GM18526 (cell line): Measurements from ENCODE around the gene PPP6R3.
A peak's percentile ranks its signal among the peaks of the same experiment; 100 is the strongest.

Experiments
- POLR2A ChIP-seq: IDR thresholded peaks from 3 replicates; pipeline ENCODE4 v1.6.1; 2011; ENCODE audit not compliant: insufficient read length; ENCODE audit errors: extremely low read depth

PPP6R3 gene, protein sequence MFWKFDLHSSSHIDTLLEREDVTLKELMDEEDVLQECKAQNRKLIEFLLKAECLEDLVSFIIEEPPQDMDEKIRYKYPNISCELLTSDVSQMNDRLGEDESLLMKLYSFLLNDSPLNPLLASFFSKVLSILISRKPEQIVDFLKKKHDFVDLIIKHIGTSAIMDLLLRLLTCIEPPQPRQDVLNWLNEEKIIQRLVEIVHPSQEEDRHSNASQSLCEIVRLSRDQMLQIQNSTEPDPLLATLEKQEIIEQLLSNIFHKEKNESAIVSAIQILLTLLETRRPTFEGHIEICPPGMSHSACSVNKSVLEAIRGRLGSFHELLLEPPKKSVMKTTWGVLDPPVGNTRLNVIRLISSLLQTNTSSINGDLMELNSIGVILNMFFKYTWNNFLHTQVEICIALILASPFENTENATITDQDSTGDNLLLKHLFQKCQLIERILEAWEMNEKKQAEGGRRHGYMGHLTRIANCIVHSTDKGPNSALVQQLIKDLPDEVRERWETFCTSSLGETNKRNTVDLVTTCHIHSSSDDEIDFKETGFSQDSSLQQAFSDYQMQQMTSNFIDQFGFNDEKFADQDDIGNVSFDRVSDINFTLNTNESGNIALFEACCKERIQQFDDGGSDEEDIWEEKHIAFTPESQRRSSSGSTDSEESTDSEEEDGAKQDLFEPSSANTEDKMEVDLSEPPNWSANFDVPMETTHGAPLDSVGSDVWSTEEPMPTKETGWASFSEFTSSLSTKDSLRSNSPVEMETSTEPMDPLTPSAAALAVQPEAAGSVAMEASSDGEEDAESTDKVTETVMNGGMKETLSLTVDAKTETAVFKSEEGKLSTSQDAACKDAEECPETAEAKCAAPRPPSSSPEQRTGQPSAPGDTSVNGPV

DNA sequence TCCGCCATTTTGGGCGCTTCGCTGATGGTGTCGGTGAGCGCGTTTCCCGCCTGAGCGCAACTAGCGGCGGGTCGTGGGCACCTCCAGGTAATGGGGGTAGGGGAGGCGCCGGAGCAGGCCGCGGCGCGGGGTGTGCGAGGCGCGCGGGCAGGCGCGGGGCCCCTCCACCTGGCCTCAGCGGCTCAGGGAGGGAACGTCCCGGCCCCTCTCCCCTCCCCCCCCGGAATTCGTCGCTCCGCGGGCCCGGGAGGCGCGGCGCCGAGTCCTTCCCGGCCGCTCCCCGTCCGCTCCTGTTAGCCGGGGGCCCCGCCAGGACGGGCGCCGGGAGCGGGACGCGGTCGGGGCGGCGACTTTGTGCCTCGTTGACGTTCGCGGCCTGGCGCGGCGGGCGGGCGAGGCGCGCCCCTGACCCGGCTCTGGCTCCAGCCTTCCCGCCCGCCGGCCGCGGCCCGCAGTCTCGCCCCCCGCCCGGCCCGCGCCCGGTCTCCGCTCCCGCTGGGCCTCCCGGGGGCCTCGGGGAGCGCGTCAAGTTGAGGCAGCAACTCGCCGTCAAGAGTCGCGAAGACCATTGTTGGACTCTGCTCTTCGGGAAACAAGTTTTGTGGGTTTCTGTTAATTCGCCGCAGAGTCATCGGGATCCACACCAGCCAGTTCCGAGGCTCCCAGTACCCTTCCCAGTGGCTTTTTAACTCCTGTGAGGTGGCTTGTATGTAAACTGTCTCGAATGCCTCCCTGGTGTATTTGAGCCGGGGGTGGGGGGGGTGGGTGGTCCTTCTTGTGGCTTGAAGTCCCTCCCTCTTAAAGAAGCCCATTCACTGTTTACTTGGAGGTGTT lies at the start of gene PPP6R3:
TSS of gene PPP6R3 (plus strand) at position 12 of the 834 bp plus-strand sequence. CDS start 76,913 bp downstream, outside the sequence.
- TF ChIP-seq POLR2A: peak; percentile 87

DNA sequence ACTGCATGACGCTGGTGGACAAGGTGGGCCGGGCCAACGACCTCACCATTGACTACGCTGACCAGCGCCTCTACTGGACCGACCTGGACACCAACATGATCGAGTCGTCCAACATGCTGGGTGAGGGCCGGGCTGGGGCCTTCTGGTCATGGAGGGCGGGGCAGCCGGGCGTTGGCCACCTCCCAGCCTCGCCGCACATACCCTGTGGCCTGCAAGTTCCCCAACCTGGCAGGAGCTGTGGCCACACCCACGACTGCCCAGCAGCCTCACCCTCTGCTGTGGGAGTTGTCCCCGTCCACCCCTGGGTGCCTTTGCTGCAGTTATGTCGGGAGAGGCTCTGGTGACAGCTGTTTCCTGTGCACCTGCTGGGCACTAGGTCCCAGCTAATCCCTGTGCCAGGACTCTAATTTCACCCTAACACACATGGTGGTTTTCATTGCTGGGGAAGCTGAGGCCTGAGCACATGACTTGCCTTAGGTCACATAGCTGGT lies 49.0 kb upstream of the PPP6R3 start:
- TF ChIP-seq POLR2A: no peak

DNA sequence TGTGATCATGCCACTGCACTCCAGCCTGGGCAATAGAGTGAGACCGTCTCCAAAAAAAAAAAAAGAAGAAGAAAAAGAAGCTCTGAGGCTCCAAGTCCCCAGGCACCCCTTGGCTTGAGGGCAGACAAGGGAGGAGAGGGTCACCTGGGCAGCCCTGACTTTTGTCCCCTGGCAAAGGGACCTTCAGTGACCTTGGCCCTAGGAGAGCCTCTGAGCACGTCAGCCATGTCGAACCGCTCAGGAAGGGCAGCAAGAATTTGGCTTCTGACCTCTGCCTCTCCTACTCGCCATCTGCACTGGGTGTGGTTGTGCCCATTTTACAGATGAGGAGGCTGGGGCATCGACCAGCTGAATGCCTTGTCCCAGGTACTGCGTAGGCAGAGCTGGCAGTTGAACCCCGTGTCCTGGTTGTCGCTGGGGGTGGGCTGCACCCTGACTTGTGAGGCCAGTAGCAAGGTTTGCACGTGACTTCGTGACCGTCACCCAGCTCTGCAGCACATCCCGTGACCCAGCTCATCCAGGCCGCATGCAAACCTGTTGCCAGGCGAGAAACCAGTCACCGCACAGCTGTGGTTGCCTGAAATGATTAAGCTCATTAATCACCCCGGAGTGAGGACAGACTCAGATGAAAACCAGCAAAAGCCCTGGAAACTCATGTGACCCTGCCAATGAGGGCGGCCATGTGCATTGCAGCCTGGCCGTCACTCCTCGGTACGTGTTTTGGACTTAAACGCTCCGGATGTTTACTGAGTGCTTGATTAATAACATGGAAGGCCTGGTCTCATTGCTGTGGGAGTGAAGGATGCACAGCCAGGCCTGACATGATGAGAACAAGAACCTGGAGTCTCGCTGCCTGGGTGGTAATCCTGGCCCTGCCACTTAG lies 47.7 kb upstream of the PPP6R3 start:
- no peak for TF ChIP-seq POLR2A

DNA sequence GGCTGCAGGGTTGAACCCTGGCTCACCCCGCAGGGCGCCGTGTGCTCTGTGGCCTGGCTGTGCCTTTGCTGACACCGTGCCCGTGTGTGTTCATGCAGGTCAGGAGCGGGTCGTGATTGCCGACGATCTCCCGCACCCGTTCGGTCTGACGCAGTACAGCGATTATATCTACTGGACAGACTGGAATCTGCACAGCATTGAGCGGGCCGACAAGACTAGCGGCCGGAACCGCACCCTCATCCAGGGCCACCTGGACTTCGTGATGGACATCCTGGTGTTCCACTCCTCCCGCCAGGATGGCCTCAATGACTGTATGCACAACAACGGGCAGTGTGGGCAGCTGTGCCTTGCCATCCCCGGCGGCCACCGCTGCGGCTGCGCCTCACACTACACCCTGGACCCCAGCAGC lies 47.0 kb upstream of the PPP6R3 start:
- TF ChIP-seq POLR2A: no peak

DNA sequence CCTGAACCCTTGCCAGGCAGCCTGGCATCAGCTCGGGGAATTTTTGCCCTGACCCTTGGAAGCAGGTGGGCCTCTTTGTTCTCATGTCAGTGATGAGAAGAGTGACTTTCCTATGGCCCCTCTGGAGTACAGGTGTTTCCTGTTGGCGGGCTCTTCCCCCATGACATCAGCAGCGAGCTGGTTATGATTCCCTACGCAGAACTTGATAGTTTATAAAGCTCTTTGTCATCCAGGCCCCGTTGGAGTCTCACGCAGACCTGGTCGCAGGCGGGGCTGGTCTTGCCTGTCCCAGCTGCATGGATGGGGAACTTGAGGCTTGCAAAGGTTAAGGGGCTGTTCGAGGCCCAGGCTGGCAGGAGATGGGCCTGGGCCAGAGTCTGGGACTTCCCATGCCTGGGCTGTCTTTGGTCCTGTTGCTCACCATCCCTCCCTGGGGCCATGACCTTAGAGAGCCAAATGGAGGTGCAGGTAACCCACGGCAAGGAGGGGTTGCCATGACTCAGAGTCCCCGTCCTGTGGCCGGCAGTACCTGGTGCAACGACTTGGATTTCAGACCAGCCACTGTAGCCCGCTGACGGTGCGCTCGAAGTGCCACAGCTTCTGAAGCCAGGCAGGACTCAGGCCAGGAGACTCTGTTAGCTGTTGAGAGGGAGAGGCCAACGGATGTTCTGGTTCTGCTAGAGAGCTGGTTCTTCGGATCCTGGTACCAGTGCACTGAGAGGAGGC lies 45.9 kb upstream of the PPP6R3 start:
- TF ChIP-seq POLR2A: no peak

DNA sequence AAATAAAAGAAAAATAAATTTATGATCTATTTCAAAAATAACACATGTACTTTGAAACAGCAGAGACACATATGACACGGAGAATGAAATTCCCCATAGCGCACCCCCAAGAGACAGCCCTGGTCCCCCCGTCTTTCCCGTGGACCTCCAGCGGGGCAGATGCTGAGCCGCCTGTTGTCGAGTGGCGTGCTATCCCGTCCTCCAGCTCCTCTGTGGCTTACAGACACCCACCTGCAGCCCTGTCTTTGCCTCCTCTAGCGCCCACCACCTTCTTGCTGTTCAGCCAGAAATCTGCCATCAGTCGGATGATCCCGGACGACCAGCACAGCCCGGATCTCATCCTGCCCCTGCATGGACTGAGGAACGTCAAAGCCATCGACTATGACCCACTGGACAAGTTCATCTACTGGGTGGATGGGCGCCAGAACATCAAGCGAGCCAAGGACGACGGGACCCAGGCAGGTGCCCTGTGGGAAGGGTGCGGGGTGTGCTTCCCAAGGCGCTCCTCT lies 44.4 kb upstream of the PPP6R3 start:
- TF ChIP-seq POLR2A: no peak

DNA sequence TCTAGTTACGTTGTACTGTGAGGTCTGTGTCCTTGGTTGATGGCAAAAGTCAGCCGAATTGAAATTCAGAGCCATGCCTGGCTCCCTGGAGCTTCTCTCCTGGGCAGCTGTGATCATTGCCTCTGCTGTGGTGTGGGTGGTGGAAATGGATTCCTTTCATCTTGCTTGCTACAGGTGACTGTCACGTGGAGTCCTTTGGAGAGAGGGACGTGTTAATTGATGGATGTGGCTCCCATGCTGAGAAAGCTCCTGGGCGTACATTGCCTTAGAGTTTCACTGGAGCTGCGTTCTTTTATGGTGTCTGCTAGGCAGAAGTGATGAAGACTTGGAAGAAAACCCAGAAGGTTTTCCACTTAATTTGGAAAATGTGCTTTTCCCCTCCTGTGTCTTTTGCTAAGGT lies 41.9 kb upstream of the PPP6R3 start:
- no peak for TF ChIP-seq POLR2A

DNA sequence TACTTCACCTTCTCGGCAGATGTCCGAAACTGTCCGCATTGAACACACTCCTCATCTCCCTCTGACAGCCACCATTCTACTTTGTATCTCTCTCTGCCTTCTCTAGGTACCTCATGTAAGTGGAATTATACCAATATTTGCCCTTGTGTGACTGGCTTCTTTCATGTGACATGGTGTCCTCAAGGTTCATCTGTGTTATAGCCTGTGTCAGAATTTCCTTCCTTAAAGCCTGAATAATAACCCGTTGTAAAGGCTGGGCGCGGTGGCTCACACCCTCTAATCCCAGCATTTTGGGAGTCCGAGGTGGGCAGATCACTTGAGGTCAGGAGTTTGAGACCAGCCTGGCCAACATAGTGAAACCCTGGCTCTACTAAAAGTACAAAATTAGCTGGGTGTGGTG lies 40.4 kb upstream of the PPP6R3 start:
- TF ChIP-seq POLR2A: no peak

DNA sequence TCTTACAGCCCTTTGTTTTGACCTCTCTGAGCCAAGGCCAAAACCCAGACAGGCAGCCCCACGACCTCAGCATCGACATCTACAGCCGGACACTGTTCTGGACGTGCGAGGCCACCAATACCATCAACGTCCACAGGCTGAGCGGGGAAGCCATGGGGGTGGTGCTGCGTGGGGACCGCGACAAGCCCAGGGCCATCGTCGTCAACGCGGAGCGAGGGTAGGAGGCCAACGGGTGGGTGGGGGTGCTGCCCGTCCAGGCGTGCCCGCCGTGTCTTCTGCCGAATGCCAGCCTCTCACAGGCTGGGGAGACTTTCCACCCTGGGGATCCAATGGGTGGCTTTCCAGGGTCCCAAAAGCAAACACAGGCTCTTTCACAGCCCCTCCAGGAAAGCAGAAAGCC lies 37.1 kb upstream of the PPP6R3 start:
- no peak for TF ChIP-seq POLR2A

DNA sequence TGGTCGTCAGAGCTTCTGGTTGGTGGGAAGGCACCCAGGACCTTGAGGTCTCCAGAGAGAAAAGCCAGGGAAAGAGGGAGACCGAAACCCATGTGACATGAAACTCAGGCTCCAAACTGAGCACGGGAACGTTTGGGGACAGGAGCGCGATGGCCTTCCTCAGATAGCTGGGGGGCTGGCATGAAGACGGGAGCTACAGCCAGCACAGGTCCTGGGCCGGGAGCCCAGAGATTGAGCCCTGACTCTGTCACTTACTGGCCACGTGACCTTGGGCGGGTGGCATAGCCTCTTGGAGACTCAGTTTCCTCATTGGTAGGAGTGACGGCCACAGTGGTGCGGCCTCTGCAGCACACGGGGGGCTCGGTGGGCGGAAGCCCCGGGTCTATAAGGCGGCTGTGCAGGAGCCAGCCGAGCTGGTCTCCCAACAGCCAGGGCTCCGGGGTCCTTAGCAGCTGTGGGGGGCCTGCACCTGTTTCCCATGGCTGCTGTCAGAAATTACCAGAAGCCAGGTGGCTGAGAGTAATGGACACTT lies 36.4 kb upstream of the PPP6R3 start:
- no peak for TF ChIP-seq POLR2A

DNA sequence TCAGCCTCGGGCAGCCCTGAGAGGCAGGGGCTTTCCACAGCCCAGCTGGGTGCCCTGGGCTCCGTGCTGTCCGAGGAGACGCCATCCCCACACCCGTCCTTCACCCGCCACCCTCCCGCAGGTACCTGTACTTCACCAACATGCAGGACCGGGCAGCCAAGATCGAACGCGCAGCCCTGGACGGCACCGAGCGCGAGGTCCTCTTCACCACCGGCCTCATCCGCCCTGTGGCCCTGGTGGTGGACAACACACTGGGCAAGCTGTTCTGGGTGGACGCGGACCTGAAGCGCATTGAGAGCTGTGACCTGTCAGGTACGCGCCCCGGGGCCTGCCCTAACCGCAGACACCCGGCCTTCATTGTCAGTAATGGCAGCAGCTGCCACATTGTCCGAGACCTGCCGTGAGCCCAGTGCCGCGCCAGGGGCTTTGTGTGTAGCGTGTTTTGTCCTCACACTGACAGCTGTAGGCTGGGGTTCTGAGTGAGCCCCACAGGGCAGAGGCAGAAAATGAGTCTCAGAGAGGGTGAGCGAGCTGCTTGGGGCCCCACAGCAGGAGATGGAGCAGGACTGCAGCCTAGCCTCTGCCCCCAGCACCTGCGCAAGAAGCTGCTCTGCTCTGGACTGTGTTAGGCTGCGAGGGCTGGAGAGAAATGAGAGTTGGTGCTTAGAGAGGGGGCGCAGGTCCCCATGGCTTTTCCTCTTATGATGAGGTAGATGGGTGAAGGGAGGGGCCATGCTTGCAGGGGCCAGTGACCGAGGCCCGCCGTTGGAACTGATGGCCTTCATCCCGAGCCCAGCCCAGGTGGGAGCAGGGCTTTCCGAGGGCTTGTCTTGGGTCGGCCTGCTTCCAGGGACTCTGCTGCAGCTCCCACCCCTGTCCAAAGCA lies 35.3 kb upstream of the PPP6R3 start:
- TF ChIP-seq POLR2A: no peak

DNA sequence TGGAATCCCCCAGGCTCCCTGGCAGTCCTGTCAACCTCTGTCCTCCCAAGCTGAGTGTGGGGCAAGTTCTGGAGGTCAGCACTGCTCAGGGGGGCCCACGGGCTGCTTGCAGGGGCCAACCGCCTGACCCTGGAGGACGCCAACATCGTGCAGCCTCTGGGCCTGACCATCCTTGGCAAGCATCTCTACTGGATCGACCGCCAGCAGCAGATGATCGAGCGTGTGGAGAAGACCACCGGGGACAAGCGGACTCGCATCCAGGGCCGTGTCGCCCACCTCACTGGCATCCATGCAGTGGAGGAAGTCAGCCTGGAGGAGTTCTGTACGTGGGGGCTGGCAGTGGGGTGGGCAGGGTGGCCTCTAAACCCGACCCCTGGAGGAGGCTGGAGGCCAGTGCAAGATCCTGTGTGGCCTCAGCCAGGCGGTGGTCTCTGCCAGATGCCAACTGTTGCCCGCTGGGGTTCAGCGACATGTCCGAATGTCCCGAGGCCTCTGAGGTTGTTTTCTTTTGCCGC lies 34.6 kb upstream of the PPP6R3 start:
- no peak for TF ChIP-seq POLR2A
